Tibial nerve (tissue), 4 donors: ENCODE data around the gene VPS29. TPM values are rescaled to one million over a fixed set of nuclear protein-coding genes. Genes with fewer than 3 reads are reported as not detected.
"Not testable (repeated sequence)": the region's sequence is repeated elsewhere in the genome, so short reads cannot be mapped to it uniquely, and the experiment has no call there.

ENCODE experiments used
- DNase-seq, 2 donors: peaks; one replicate each; pipeline ENCODE4 v3.0.0-alpha.2; 2019; ENCODE audit warnings: low spot score in 2 of 2
- H3K27ac ChIP-seq, 4 donors: fragments of 200-600 bp; sonication (generic) in 3 of 4; one replicate each; pipeline ENCODE4 v1.5.1; 2017 to 2019; ENCODE audit warnings: mild to moderate bottlenecking in 1 of 4
- H3K27me3 ChIP-seq, 2 donors: fragments of 200-600 bp; sonication (generic) in 1 of 2; one replicate each; pipeline versions ENCODE4 v1.5.1 to v1.6.0; 2017 to 2019
- H3K36me3 ChIP-seq, 3 donors: fragments of 200-600 bp; sonication (generic); one replicate each; pipeline ENCODE4 v1.5.1; 2018 to 2019
- H3K4me1 ChIP-seq, 4 donors: fragments of 200-600 bp; sonication (generic) in 3 of 4; one replicate each; pipeline ENCODE4 v1.5.1; 2017 to 2019
- H3K4me3 ChIP-seq, 4 donors: fragments of 200-600 bp; sonication (generic) in 3 of 4; one replicate each; pipeline ENCODE4 v1.5.1; 2017 to 2019; ENCODE audit warnings: mild to moderate bottlenecking in 1 of 4, moderate library complexity in 1 of 4
- H3K9me3 ChIP-seq, 4 donors: fragments of 200-600 bp; sonication (generic) in 3 of 4; one replicate each; pipeline ENCODE4 v1.5.1; 2017 to 2019
- EP300 ChIP-seq, 2 donors: sonication (generic); formaldehyde crosslinking; IDR thresholded peaks; one replicate each; pipeline ENCODE4 v1.6.1; 2017; ENCODE audit warnings: antibody characterized with exemption in 2 of 2, mild to moderate bottlenecking in 1 of 2
- POLR2A ChIP-seq, 2 donors: fragments of 450-650 bp; IDR thresholded peaks; one replicate each; pipeline ENCODE4 v1.6.1; 2017; ENCODE audit warnings: antibody characterized with exemption in 2 of 2, mild to moderate bottlenecking in 2 of 2, moderate library complexity in 2 of 2
- WGBS, 2 donors: methylation state at CpG; one replicate each; pipeline ENCODE4 v1.1.5; 2018; 5-methylcytosine and 5-hydroxymethylcytosine counted together
- total RNA-seq, 4 donors: library from RNA; depleted of rRNA; stranded (reverse); fragments of >200 nt; gene quantifications; one replicate each; pipeline ENCODE4 v1.1.0, GENCODE V29; 2016
- TF ChIP-seq, protein P1 (sequence below), 5 experiments: fragments of 200-600 bp in 3 of 5; fragments of 450-650 bp in 2 of 5; sonication (generic) in 3 of 5; IDR thresholded peaks; one replicate each; pipeline ENCODE4 v1.5.1; 2016 to 2019; ENCODE audit warnings: antibody characterized with exemption in 5 of 5, mild to moderate bottlenecking in 3 of 5, moderate library complexity in 2 of 5

Gene VPS29
- total RNA-seq, 4 donors from 2014 or later = 66.6 to 142 (median 82.9) TPM

DNA sequence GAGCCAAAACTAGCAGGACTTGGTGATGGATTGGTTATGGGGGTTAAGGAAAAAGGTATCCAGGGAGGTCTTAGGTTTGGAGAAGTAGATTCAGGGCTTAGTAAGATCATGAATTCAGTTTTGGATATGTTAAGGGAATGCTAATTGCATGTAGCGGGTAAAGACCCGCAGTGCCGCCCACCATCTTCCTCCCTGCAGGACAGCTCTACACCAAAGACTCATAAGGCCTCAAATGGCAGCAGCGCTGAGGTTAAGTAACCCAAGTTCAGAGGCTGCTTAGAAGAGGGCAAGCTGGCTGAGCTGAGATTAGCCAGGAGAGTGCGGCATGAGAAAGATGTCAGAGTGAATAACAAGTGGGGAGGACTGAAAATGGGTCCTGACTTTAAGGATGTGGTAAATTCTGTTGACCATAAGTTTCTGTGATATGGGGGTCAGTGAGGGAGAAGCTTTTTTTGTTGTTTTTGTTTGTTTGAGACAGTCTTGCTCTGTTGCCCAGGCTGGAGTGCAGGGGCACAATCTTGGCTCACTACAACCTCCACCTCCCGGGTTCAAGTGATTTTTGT, 26.4 kb upstream of the VPS29 start:
- Histone ChIP-seq H3K4me3 (no peak overlapping the region), H3K9me3 (no peaks in the 10 kb centered on the region), H3K27me3 (no peaks in the 10 kb centered on the region), H3K4me1 (peaks cover 0 to 16% (median 0%) of the 10 kb centered on the region in 4 donors), H3K36me3 (peaks cover 0 to 20% (median 0%) of the 10 kb centered on the region in 3 donors), H3K27ac (no peak overlapping the region)
- 89 to 95% methylated on average over 6 of the region's 6 CpGs for WGBS, 2 donors
- TF ChIP-seq EP300 (IDR thresholded peaks at IDR 0.05) (no peak), POLR2A (IDR thresholded peaks at IDR 0.05) (no peak)
- TF ChIP-seq, protein P1, sequence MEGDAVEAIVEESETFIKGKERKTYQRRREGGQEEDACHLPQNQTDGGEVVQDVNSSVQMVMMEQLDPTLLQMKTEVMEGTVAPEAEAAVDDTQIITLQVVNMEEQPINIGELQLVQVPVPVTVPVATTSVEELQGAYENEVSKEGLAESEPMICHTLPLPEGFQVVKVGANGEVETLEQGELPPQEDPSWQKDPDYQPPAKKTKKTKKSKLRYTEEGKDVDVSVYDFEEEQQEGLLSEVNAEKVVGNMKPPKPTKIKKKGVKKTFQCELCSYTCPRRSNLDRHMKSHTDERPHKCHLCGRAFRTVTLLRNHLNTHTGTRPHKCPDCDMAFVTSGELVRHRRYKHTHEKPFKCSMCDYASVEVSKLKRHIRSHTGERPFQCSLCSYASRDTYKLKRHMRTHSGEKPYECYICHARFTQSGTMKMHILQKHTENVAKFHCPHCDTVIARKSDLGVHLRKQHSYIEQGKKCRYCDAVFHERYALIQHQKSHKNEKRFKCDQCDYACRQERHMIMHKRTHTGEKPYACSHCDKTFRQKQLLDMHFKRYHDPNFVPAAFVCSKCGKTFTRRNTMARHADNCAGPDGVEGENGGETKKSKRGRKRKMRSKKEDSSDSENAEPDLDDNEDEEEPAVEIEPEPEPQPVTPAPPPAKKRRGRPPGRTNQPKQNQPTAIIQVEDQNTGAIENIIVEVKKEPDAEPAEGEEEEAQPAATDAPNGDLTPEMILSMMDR (IDR thresholded peaks at IDR 0.05) = no peak
- no peak for DNase-seq

GRCh38 chr12:110520876-110521712, 19.2 kb upstream of the VPS29 start:
- H3K27me3 ChIP-seq, H3K27ac ChIP-seq, H3K4me1 ChIP-seq, H3K36me3 ChIP-seq, H3K4me3 ChIP-seq, H3K9me3 ChIP-seq, DNase-seq: not testable (repeated sequence)
- WGBS, 2 donors = 88 to 93% methylated on average over 11 of the region's 11 CpGs

DNA sequence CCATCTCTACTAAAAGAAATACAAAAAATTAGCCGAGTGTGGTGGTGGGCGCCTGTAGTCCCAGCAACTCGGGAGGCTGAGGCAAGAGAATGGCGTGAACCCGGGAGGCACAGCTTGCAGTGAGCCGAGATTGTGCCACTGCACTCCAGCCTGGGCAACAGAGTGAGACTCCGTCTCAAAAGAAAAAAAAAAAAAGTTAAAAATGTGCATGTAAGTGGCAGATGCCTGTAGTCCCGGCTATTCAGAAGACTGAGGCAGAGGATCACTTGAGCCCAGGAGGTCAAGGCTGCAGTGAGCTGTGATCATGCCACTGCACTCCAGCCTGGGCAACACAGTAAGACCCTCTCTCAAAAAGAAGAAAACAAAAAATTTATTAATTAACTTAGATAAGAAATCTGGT, 16.1 kb upstream of the VPS29 start:
- not testable (repeated sequence) for H3K4me3 ChIP-seq, H3K27ac ChIP-seq, H3K4me1 ChIP-seq, H3K36me3 ChIP-seq, H3K9me3 ChIP-seq, DNase-seq, H3K27me3 ChIP-seq
- whole genome bisulfite sequencing, 2 donors = 90 to 95% methylated on average over 8 of the region's 8 CpGs

DNA sequence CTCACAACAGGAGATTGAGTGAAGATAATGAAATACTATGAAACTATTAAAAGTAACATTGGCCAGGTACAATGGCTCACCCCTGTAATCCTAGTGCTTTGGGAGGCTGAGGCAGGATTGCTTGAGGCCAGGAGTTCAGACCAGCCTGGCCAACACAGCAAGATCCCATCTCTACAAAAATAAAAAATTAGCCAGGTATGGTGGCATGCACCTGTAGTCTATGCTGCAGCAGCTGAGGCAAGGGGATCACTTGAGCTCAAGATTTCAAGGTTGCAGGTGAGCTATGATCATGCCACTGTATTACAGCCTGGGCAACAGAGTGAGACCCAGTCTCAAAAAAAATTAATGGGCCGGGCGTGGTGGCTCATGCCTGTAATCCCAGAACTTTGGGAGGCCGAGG, 15.1 kb upstream of the VPS29 start:
- no peak for DNase-seq
- no peak overlapping the region for H3K4me3 ChIP-seq
- H3K27ac ChIP-seq = no peak overlapping the region
- H3K4me1 ChIP-seq = peaks cover 0 to 6% (median 0%) of the 10 kb centered on the region in 4 donors
- H3K27me3 ChIP-seq = no peaks in the 10 kb centered on the region
- no peaks in the 10 kb centered on the region for H3K9me3 ChIP-seq
- 78 to 87% methylated on average over 3 of the region's 3 CpGs for WGBS, 2 donors
- TF ChIP-seq, protein P1 (IDR thresholded peaks at IDR 0.05) = no peak
- TF ChIP-seq POLR2A (IDR thresholded peaks at IDR 0.05) (no peak), EP300 (IDR thresholded peaks at IDR 0.05) (no peak)
- no peaks in the 10 kb centered on the region for H3K36me3 ChIP-seq

DNA sequence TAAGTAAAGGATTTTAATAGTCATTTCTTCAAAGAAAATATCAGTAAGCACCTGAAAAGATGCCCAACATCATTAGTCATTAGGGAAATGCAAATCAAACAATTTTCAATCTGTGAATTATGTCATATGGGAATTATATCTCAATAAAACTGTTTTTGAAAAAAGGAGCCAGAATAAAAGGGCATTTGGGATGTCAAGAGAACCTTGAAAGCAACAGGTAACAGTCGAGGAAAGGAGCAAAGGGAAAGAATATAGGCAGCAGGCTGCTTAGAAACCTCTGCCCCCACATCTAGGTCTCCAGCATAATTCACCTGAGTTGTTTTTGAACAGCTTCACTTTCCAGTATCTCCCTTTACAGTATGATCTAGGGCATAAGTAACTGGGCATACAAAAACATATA, 12.5 kb upstream of the VPS29 start:
- H3K4me1 ChIP-seq = peaks cover 0 to 6% (median 0%) of the 10 kb centered on the region in 4 donors
- no peak overlapping the region for H3K4me3 ChIP-seq
- H3K27me3 ChIP-seq = no peaks in the 10 kb centered on the region
- WGBS, 2 donors = 82 to 85% methylated on average over 1 of the region's 1 CpG
- H3K36me3 ChIP-seq = no peaks in the 10 kb centered on the region
- TF ChIP-seq, protein P1 (IDR thresholded peaks at IDR 0.05) = no peak
- TF ChIP-seq POLR2A (IDR thresholded peaks at IDR 0.05) = no peak
- TF ChIP-seq EP300 (IDR thresholded peaks at IDR 0.05) = no peak
- H3K9me3 ChIP-seq = no peaks in the 10 kb centered on the region
- no peak overlapping the region for H3K27ac ChIP-seq
- DNase-seq = no peak

- no peak for DNase-seq
- TF ChIP-seq, protein P1 (IDR thresholded peaks at IDR 0.05) = no peak
- no peak for TF ChIP-seq POLR2A (IDR thresholded peaks at IDR 0.05)
- no peak for TF ChIP-seq EP300 (IDR thresholded peaks at IDR 0.05)
- Histone ChIP-seq H3K4me3 (no peak overlapping the region), H3K4me1 (peaks cover 0 to 6% (median 0%) of the 10 kb centered on the region in 4 donors), H3K27me3 (no peaks in the 10 kb centered on the region), H3K9me3 (no peaks in the 10 kb centered on the region), H3K36me3 (no peaks in the 10 kb centered on the region), H3K27ac (no peak overlapping the region)
- 81 to 82% methylated on average over 6 of the region's 6 CpGs for WGBS, 2 donors
Measured at GRCh38 chr12:110513842-110514241, 11.9 kb upstream of the VPS29 start.
